Coronary artery (tissue), 2 donors: ENCODE data around the gene PEX5L.

Source experiments
- DNase-seq: peaks from one replicate; pipeline ENCODE4 v3.0.0-alpha.2; 2017; ENCODE audit warnings: low spot score
- H3K27ac ChIP-seq, 2 donors: fragments of 200-600 bp; sonication (generic); one replicate each; pipeline ENCODE4 v1.5.1; 2016 to 2019
- H3K4me3 ChIP-seq: fragments of 200-600 bp; sonication (generic); 2 replicates; pipeline ENCODE4 v1.5.1; 2016; ENCODE audit warnings: mild to moderate bottlenecking, moderate library complexity
- TF ChIP-seq, protein P1 (sequence below): fragments of 200-600 bp; sonication (generic); IDR thresholded peaks from one replicate; pipeline ENCODE4 v1.5.1; 2019; ENCODE audit warnings: antibody characterized with exemption

Gene PEX5L

DNA sequence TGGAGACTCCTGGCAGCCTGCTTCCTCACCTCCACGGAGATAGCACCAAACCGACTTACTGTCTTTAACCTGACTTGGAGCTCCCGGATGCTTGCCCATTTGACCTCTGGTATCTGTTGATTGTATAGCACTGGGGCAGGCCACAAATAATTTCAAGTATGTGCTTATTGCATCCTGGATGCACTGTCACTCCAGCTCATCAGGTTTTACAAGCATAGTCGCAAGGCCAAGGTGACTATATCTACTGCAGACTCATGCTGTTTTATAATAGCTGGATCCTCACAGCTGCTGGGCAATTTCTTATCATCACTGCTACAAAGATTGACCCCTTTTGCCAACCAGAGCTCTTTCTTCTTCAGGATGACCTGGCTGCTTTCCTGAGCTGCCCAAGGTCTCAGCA lies 45.6 kb downstream of the PEX5L start:
- DNase-seq: no peak
- H3K27ac ChIP-seq: no peak overlapping the region
- TF ChIP-seq, protein P1, sequence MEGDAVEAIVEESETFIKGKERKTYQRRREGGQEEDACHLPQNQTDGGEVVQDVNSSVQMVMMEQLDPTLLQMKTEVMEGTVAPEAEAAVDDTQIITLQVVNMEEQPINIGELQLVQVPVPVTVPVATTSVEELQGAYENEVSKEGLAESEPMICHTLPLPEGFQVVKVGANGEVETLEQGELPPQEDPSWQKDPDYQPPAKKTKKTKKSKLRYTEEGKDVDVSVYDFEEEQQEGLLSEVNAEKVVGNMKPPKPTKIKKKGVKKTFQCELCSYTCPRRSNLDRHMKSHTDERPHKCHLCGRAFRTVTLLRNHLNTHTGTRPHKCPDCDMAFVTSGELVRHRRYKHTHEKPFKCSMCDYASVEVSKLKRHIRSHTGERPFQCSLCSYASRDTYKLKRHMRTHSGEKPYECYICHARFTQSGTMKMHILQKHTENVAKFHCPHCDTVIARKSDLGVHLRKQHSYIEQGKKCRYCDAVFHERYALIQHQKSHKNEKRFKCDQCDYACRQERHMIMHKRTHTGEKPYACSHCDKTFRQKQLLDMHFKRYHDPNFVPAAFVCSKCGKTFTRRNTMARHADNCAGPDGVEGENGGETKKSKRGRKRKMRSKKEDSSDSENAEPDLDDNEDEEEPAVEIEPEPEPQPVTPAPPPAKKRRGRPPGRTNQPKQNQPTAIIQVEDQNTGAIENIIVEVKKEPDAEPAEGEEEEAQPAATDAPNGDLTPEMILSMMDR: no peak
- no peak overlapping the region for H3K4me3 ChIP-seq

DNA sequence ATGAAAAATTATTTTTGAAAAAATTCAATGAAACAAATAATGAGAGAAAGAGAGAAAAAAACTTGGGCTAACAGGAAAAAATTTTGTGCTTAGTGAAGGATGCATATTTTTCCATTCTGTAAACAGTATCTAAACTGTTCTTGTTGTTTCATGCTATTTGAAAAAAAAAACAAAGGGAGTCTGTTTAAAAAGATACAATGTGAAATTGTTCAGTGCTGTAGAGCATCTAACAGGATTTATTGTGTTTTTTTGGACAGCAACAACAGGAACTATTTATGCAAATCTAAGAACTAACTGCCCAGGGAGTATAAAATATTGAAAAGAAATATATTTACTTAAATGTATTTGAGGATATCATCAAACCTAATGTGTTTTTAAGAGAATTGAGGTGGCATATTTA lies 55.1 kb downstream of the PEX5L start:
- no peak for DNase-seq
- TF ChIP-seq, protein P1: no peak
- Histone ChIP-seq H3K27ac (no peak overlapping the region), H3K4me3 (no peak overlapping the region)

DNA sequence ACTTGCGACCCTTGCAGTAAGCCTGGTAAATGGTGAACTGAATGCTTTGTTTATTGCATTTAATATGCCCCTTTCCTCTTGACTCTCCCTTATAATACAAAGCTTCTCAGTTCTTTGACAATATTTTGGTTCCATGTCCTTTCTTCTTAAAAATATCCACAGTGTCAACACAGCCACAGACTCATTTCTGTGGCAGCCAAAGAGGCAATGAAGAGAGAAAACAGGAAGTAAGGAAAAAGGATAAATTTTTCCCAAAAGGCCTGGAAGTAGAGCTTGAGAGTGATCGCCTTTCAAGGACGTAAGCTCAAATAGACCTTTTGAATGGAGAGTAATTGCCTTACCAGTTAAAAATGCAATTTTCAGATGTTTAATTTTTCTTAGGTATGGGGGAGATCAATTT lies 59.4 kb downstream of the PEX5L start:
- Histone ChIP-seq H3K27ac (no peak overlapping the region), H3K4me3 (no peak overlapping the region)
- TF ChIP-seq, protein P1: no peak
- DNase-seq: no peak

DNA sequence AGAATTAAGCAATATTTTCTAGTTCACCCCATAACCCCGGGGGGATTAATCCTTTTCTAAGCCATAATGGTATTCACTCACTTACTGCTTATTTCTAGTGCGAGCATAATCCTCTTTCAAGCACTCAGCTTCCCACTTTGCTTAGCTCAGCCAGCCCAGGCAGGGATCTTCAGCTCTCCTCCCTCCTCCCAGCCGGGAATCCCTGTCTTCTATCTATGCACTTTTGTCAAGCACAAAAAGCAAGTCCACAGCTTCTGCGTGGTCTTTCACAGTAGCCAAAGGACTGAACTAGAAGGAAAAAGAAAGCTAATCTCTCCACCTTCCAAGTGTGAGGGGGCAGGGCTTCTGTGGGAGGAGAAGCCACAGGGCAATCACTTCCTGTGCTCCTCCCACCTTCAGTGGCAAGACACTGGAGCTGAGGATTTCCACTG lies 62.8 kb downstream of the PEX5L start:
- H3K27ac ChIP-seq: no peak overlapping the region
- TF ChIP-seq, protein P1: no peak

DNA sequence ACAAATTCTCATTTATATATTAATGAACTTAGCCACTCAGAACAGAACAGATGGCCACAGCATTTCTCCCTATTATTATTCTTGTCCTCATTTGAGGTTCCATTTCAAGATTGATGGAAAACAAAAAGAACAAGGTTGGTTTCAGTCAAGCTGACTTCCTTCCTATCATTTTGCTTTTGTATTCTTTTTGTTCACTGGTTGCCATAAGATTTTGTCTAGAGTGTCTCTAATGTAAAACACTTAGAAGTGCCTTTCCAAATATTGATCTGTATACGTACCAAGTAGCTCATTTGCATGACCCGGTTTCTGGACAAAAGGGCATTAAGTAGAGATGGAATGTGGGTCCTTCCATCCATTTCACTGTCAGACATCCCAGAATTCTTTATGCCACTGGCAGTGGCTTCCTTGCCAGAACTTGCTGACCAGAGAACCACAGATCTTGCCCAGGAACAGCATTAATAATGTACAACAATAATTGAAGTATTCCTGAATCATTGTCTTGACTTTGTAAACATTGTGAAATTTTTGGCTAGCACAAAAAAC lies 63.8 kb downstream of the PEX5L start:
- H3K4me3 ChIP-seq: no peak overlapping the region
- H3K27ac ChIP-seq: no peak overlapping the region
- TF ChIP-seq, protein P1: no peak
- no peak for DNase-seq

More for the DNA sequence above, 62.8 kb downstream of the PEX5L start:
- no peak for DNase-seq
- no peak overlapping the region for H3K4me3 ChIP-seq

DNA sequence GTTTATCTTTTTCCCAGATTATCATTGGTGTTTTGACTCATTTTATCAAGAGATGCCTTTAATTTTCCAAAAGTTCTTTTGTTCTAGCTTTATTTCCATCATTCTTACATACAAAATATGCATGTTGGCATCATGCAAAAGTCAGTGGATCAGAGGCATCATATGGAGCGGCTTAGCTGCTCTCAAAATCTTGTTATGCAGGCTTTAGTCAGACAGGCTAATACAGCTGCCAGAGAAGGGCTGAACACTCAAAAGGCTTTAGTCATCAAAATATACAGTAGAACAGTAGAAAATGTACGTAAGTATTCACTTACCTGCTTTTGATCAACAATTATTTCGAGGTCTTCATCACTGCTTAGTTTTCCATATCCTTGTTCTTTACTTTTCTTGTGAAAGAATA lies 65.5 kb downstream of the PEX5L start:
- DNase-seq: no peak
- Histone ChIP-seq H3K4me3 (no peak overlapping the region), H3K27ac (no peak overlapping the region)
- TF ChIP-seq, protein P1: no peak

DNA sequence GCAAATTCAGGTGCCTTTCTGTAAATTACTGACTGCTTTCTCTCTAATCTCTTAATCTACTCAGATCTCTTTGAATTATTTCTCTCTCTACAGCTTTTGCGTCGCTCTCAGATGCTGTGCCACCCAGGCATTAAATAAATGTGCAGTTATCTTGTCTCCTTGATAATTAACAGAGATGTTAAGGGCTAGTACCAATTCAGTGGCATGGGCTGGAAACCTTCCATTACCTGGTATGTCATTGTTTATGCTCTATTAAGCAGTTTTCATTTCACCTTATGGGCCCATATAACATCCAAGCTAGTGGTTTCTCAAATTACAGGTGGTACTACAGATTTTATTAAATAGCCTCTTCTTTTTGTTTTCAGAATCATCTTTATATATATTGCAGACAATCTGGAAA lies 66.0 kb downstream of the PEX5L start:
- Histone ChIP-seq H3K27ac (no peak overlapping the region), H3K4me3 (no peak overlapping the region)
- TF ChIP-seq, protein P1: no peak
- no peak for DNase-seq
